Ishikawa (cell line): ENCODE results near the gene HUS1.

Source experiments
- RAD21 ChIP-seq: IDR thresholded peaks from 2 replicates; pipeline ENCODE4 v1.6.1; 2012; ENCODE audit warnings: low read depth
- TAF1 ChIP-seq: IDR thresholded peaks from 2 replicates; pipeline ENCODE4 v1.6.1; 2012; ENCODE audit warnings: low read depth, mild to moderate bottlenecking
- YY1 ChIP-seq: IDR thresholded peaks from 2 replicates; pipeline ENCODE4 v1.6.1; 2012; ENCODE audit warnings: low read depth

- TF ChIP-seq TAF1 (no peak), YY1 (no peak), RAD21 (no peak)
Measured at GRCh38 chr7:47953822-47954221, 25.6 kb downstream of the HUS1 start.
